Sigmoid colon (tissue), 7 donors: ENCODE measurements around the gene DCLK2. TPM values are rescaled to one million over a fixed set of nuclear protein-coding genes. Genes with fewer than 3 reads are reported as not detected.
A peak's percentile ranks its signal among the peaks of the same experiment; 100 is the strongest.

ENCODE experiments used
- DNase-seq: peaks from one replicate; pipeline ENCODE4 v3.0.0-alpha.2; 2019
- H3K27ac ChIP-seq, 4 donors: fragments of 200-600 bp; sonication (generic); one replicate each; pipeline ENCODE4 v1.5.1; 2016 to 2019; ENCODE audit warnings: mild to moderate bottlenecking in 1 of 4
- H3K27me3 ChIP-seq, 3 donors: fragments of 200-600 bp; sonication (generic); one replicate each; pipeline ENCODE4 v1.5.1; 2019; ENCODE audit warnings: mild to moderate bottlenecking in 1 of 3
- H3K36me3 ChIP-seq, 4 donors: fragments of 200-600 bp; sonication (generic); one replicate each; pipeline ENCODE4 v1.5.1; 2016 to 2019
- H3K4me1 ChIP-seq, 4 donors: fragments of 200-600 bp; sonication (generic); one replicate each; pipeline ENCODE4 v1.5.1; 2017 to 2019
- H3K4me3 ChIP-seq, 4 donors: fragments of 200-600 bp; sonication (generic); one replicate each; pipeline ENCODE4 v1.5.1; 2017 to 2019; ENCODE audit warnings: mild to moderate bottlenecking in 2 of 4, moderate library complexity in 1 of 4
- H3K9me3 ChIP-seq, 4 donors: fragments of 200-600 bp in 3 of 4; sonication (generic) in 3 of 4; one replicate each; pipeline versions ENCODE4 v1.5.1 to v1.6.1; 2013 to 2019
- CTCF ChIP-seq, 4 experiments: fragments of 450-650 bp in 3 of 4; fragments of 200-600 bp in 1 of 4; IDR thresholded peaks; one replicate each; pipeline ENCODE4 v1.5.1; 2016 to 2019; ENCODE audit warnings: antibody characterized with exemption in 4 of 4, mild to moderate bottlenecking in 3 of 4, moderate library complexity in 2 of 4
- EP300 ChIP-seq, 4 donors: sonication (generic); formaldehyde crosslinking; IDR thresholded peaks; one replicate each; pipeline ENCODE4 v1.6.1; 2017; ENCODE audit warnings: antibody characterized with exemption in 4 of 4
- POLR2A ChIP-seq, 2 donors: fragments of 450-650 bp; IDR thresholded peaks; one replicate each; pipeline ENCODE4 v1.6.1; 2016; ENCODE audit warnings: antibody characterized with exemption in 2 of 2, mild to moderate bottlenecking in 2 of 2, moderate library complexity in 2 of 2
- POLR2AphosphoS5 ChIP-seq, 4 donors: sonication (generic); formaldehyde crosslinking; IDR thresholded peaks; one replicate each; pipeline ENCODE4 v1.6.1; 2017; ENCODE audit warnings: antibody characterized with exemption in 4 of 4
- WGBS, 2 donors: extraction: QIAGEN DNeasy Blood & Tissue Kit; methylation state at CpG; one replicate each; pipeline ENCODE4 v1.1.7; 2013; 5-methylcytosine and 5-hydroxymethylcytosine counted together
- intact Hi-C: fragments of 100-400 bp; cut with DNase I; formaldehyde crosslinking; loops from one replicate; pipeline ENCODE4 v1.15.1; 2023
- polyA plus RNA-seq, 3 donors: library from polyadenylated mRNA; stranded (reverse); fragments of 200-250 nt; gene quantifications; one replicate each; pipeline ENCODE4 v1.2.3, GENCODE V29; 2013
- total RNA-seq, 4 donors: library from RNA; depleted of rRNA; stranded (reverse); fragments of >200 nt; gene quantifications; one replicate each; pipeline ENCODE4 v1.1.0, GENCODE V29; 2016
- donor health status: healthy with polysubstance abuse.
- donor health status: Bipolar disorder and iron deficiency.
- donor health status: healthy.

The DCLK2 gene
- total and polyA plus RNA-seq, 7 donors, result 0.69 to 30.7 (median 9.4) TPM

GRCh38 chr4:150280975-150281374 lies 202.7 kb downstream of the DCLK2 start:
- H3K27ac ChIP-seq, result peak overlapping the region; percentile 19 to 76 (median 50)

GRCh38 chr4:150283689-150284088 lies 205.4 kb downstream of the DCLK2 start:
- TF ChIP-seq POLR2A (IDR thresholded peaks at IDR 0.05) (no peak), POLR2AphosphoS5 (IDR thresholded peaks at IDR 0.05) (no peak), EP300 (IDR thresholded peaks at IDR 0.05) (no peak), CTCF (IDR thresholded peaks at IDR 0.05) (no peak)
- WGBS, 2 donors, result 79 to 87% methylated on average over 1 of the region's 1 CpG
- H3K27ac ChIP-seq, result no peak overlapping the region
- DNase-seq, result no peak
- peaks cover 0 to 21% (median 15%) of the 10 kb centered on the region in 4 donors for H3K4me1 ChIP-seq
- peaks cover 0 to 27% (median 0%) of the 10 kb centered on the region in 4 donors for H3K36me3 ChIP-seq
- no peaks in the 10 kb centered on the region for H3K9me3 ChIP-seq
- no peak overlapping the region for H3K4me3 ChIP-seq
- intact Hi-C loops, result no loop called here
- no peaks in the 10 kb centered on the region for H3K27me3 ChIP-seq

More at GRCh38 chr4:150280975-150281374, 202.7 kb downstream of the DCLK2 start:
- Histone ChIP-seq H3K27me3 (no peaks in the 10 kb centered on the region), H3K4me3 (no peak overlapping the region), H3K4me1 (peaks cover 0 to 23% (median 16%) of the 10 kb centered on the region in 4 donors), H3K36me3 (peaks cover 0 to 51% (median 12%) of the 10 kb centered on the region in 4 donors), H3K9me3 (no peaks in the 10 kb centered on the region)
- intact Hi-C loops, result no loop called here
- no peak for DNase-seq
- TF ChIP-seq POLR2A (IDR thresholded peaks at IDR 0.05) (no peak), EP300 (IDR thresholded peaks at IDR 0.05) (no peak), POLR2AphosphoS5 (IDR thresholded peaks at IDR 0.05) (no peak), CTCF (IDR thresholded peaks at IDR 0.05) (no peak)
- WGBS, 2 donors, result 96 to 99% methylated on average over 8 of the region's 8 CpGs

GRCh38 chr4:150286656-150287055 lies 208.4 kb downstream of the DCLK2 start:
- Histone ChIP-seq H3K9me3 (no peaks in the 10 kb centered on the region), H3K27me3 (no peaks in the 10 kb centered on the region), H3K36me3 (peaks cover 0 to 22% (median 0%) of the 10 kb centered on the region in 4 donors), H3K4me3 (no peak overlapping the region), H3K27ac (no peak overlapping the region), H3K4me1 (peaks cover 0 to 17% (median 8%) of the 10 kb centered on the region in 4 donors)
- WGBS, 2 donors, result 87 to 88% methylated on average over 6 of the region's 6 CpGs
- intact Hi-C loops, result no loop called here
- DNase-seq, result no peak
- TF ChIP-seq POLR2AphosphoS5 (IDR thresholded peaks at IDR 0.05) (no peak), POLR2A (IDR thresholded peaks at IDR 0.05) (no peak), EP300 (IDR thresholded peaks at IDR 0.05) (no peak), CTCF (IDR thresholded peaks at IDR 0.05) (no peak)

GRCh38 chr4:150289198-150289597 lies 211.0 kb downstream of the DCLK2 start:
- Histone ChIP-seq H3K4me3 (no peak overlapping the region), H3K4me1 (peaks cover 0 to 17% (median 8%) of the 10 kb centered on the region in 4 donors), H3K27me3 (no peaks in the 10 kb centered on the region), H3K9me3 (no peaks in the 10 kb centered on the region), H3K27ac (no peak overlapping the region), H3K36me3 (peaks cover 0 to 11% (median 0%) of the 10 kb centered on the region in 4 donors)
- no peak for DNase-seq
- TF ChIP-seq CTCF (IDR thresholded peaks at IDR 0.05) (no peak), POLR2AphosphoS5 (IDR thresholded peaks at IDR 0.05) (no peak), POLR2A (IDR thresholded peaks at IDR 0.05) (no peak), EP300 (IDR thresholded peaks at IDR 0.05) (no peak)
- intact Hi-C loops, result no loop called here
- 71% methylated on average over 2 of the region's 2 CpGs for WGBS, 2 donors

GRCh38 chr4:150289881-150290280 lies 211.6 kb downstream of the DCLK2 start:
- no peaks in the 10 kb centered on the region for H3K9me3 ChIP-seq
- H3K4me3 ChIP-seq, result no peak overlapping the region
- intact Hi-C loops, result no loop called here
- peaks cover 0 to 17% (median 8%) of the 10 kb centered on the region in 4 donors for H3K4me1 ChIP-seq
- DNase-seq, result no peak
- peaks cover 0 to 11% (median 0%) of the 10 kb centered on the region in 4 donors for H3K36me3 ChIP-seq
- H3K27me3 ChIP-seq, result no peaks in the 10 kb centered on the region
- WGBS, 2 donors, result 84 to 87% methylated on average over 3 of the region's 3 CpGs
- no peak overlapping the region for H3K27ac ChIP-seq
- TF ChIP-seq POLR2A (IDR thresholded peaks at IDR 0.05) (no peak), POLR2AphosphoS5 (IDR thresholded peaks at IDR 0.05) (no peak), EP300 (IDR thresholded peaks at IDR 0.05) (no peak), CTCF (IDR thresholded peaks at IDR 0.05) (no peak)
